Body of pancreas (tissue), 4 donors: Measurements from ENCODE around the gene EML4.

Experiments used
- CTCF ChIP-seq, 7 experiments: fragments of 450-650 bp in 4 of 7; fragments of 200-600 bp in 3 of 7; sonication (generic) in 3 of 7; IDR thresholded peaks; one replicate each; pipeline ENCODE4 v1.5.1; 2016 to 2019; ENCODE audit warnings: antibody characterized with exemption in 7 of 7
- POLR2A ChIP-seq, 3 donors: fragments of 450-650 bp; IDR thresholded peaks; one replicate each; pipeline ENCODE4 v1.6.1; 2016; ENCODE audit warnings: antibody characterized with exemption in 3 of 3, mild to moderate bottlenecking in 2 of 3

GRCh38 chr2:42324244-42324643 is 155.1 kb downstream of the EML4 start:
- TF ChIP-seq CTCF (IDR thresholded peaks at IDR 0.05) (no peak), POLR2A (IDR thresholded peaks at IDR 0.05) (no peak)
